Prostate gland (tissue), 2 donors: ENCODE results near the gene RBM15. TPM values are rescaled to one million over a fixed set of nuclear protein-coding genes. Genes with fewer than 3 reads are reported as not detected.

Source experiments
- DNase-seq: peaks from one replicate; pipeline ENCODE4 v3.0.0-alpha.2; 2019; ENCODE audit warnings: low spot score
- H3K27ac ChIP-seq, 2 donors: fragments of 200-600 bp; sonication (generic); 2 replicates each; pipeline ENCODE4 v1.5.1; 2017 to 2019
- H3K27me3 ChIP-seq: fragments of 200-600 bp; sonication (generic); replicated peaks from 2 replicates; pipeline ENCODE4 v1.5.1; 2019; ENCODE audit not compliant: insufficient read depth
- H3K36me3 ChIP-seq, 2 donors: fragments of 200-600 bp; sonication (generic); 1 replicate in 1 of 2; 2 replicates in 1 of 2; pipeline versions ENCODE4 v1.5.1 to v1.8.1; 2017 to 2019
- H3K4me1 ChIP-seq: fragments of 200-600 bp; sonication (generic); replicated peaks from 2 replicates; pipeline ENCODE4 v1.5.1; 2019
- H3K4me3 ChIP-seq, 2 donors: fragments of 200-600 bp; sonication (generic); 2 replicates each; pipeline ENCODE4 v1.5.1; 2017 to 2019
- H3K9me3 ChIP-seq: fragments of 200-600 bp; sonication (generic); 2 replicates; pipeline ENCODE4 v1.5.1; 2017
- POLR2A ChIP-seq: fragments of 450-650 bp; IDR thresholded peaks from one replicate; pipeline ENCODE4 v1.6.1; 2016; ENCODE audit warnings: antibody characterized with exemption, mild to moderate bottlenecking
- POLR2AphosphoS5 ChIP-seq: sonication (generic); formaldehyde crosslinking; IDR thresholded peaks from one replicate; pipeline ENCODE4 v1.6.1; 2017; ENCODE audit warnings: antibody characterized with exemption
- WGBS: methylation state at CpG from one replicate; pipeline ENCODE4 v1.1.5; 2018; 5-methylcytosine and 5-hydroxymethylcytosine counted together
- intact Hi-C: fragments of 100-400 bp; cut with DNase I; formaldehyde crosslinking; loops from one replicate; pipeline ENCODE4 v1.14.2; 2022
- total RNA-seq, 2 donors: library from RNA; depleted of rRNA; stranded (reverse); fragments of >200 nt; gene quantifications; one replicate each; pipeline ENCODE4 v1.1.0, GENCODE V29; 2016
- TF ChIP-seq, protein P1 (sequence below), 4 experiments: fragments of 200-600 bp in 2 of 4; fragments of 450-650 bp in 2 of 4; sonication (generic) in 2 of 4; IDR thresholded peaks; 1 replicate in 3 of 4; 2 replicates in 1 of 4; pipeline ENCODE4 v1.5.1; 2016 to 2019; ENCODE audit warnings: antibody characterized with exemption in 4 of 4, mild to moderate bottlenecking in 2 of 4, moderate library complexity in 2 of 4

The RBM15 gene
- total RNA-seq, 2 donors from 2014 or later, result 18.7 to 42.6 TPM

DNA sequence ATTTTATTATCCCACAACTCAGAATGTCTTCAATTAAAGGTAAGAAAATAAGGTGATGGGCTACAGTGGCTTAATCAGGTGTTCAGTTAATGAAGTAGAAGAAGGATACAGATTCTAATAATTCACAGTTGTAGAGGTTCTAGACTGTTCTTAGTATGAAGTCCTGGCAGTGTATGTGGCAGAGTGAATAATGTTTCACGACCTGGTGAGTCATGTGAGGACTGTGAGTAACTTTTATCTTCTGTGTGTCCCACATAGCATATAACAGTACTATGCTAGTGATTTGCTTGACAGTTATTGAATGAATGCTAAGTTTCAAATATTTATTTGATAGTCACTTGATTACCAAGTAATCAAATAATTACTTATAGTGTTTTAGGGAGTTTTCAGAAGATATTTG, 31.6 kb downstream of the RBM15 start:
- WGBS, result 16% methylated on average over 1 of the region's 1 CpG
- intact Hi-C loops, result no loop called here
- Histone ChIP-seq H3K4me1 (no peaks in the 10 kb centered on the region), H3K4me3 (no peak overlapping the region), H3K9me3 (no peaks in the 10 kb centered on the region), H3K27ac (no peak overlapping the region), H3K36me3 (no peaks in the 10 kb centered on the region), H3K27me3 (no peaks in the 10 kb centered on the region)
- TF ChIP-seq POLR2A (no peak), POLR2AphosphoS5 (no peak)
- TF ChIP-seq, protein P1, sequence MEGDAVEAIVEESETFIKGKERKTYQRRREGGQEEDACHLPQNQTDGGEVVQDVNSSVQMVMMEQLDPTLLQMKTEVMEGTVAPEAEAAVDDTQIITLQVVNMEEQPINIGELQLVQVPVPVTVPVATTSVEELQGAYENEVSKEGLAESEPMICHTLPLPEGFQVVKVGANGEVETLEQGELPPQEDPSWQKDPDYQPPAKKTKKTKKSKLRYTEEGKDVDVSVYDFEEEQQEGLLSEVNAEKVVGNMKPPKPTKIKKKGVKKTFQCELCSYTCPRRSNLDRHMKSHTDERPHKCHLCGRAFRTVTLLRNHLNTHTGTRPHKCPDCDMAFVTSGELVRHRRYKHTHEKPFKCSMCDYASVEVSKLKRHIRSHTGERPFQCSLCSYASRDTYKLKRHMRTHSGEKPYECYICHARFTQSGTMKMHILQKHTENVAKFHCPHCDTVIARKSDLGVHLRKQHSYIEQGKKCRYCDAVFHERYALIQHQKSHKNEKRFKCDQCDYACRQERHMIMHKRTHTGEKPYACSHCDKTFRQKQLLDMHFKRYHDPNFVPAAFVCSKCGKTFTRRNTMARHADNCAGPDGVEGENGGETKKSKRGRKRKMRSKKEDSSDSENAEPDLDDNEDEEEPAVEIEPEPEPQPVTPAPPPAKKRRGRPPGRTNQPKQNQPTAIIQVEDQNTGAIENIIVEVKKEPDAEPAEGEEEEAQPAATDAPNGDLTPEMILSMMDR (IDR thresholded peaks at IDR 0.05), result no peak
- DNase-seq, result no peak

DNA sequence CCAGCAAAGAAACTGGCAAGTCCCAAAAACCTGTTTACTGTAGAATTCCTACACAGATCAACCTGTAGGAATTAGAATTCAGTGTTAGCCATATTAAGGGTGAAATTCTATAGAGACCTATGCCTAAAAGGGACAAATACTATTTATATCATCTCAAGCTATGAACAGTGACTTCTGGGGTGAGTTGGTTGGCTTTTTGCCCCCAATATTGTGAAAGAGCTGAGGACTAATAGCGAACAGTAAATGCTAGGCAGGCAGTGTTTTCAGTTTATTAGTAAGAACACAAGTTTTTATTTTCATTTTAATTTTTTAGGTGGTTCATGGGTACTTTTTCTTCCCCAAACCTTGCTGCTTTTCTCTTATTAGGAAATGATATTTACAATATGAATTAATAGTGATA, 36.3 kb downstream of the RBM15 start:
- intact Hi-C loops, result no loop called here

DNA sequence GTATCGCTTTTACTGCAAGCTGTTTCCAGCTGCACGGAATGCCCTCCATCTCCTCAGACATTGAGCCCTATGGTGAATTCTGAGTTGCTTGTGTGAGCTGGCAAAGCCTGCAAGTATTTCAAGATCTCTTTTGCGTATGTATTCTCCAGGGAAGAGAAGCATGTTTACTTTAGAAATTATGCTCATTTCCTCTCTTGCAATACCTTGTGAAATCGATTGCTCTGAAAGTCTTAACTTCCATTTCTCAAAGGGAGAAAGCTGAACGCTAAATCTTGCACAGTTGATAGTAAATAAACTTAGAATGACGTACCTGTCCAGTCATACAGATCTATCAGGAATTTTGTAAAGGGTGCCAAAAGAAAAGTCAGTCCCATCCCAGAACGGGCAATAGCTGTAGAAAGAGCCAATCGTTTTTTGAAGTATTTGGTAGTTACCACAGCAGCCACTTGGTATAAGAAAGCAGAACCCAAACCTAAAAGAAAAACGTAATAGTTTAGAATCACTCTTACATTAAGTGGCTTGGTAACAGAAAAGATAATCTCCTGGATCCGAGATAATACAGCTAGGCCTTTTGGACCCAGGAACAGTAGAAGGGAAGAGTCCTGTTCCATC, 41.6 kb downstream of the RBM15 start:
- H3K27ac ChIP-seq, result no peak overlapping the region
- no peak for DNase-seq
- 88% methylated on average over 10 of the region's 10 CpGs for WGBS
- no peaks in the 10 kb centered on the region for H3K27me3 ChIP-seq
- H3K9me3 ChIP-seq, result no peaks in the 10 kb centered on the region
- TF ChIP-seq, protein P1 (IDR thresholded peaks at IDR 0.05), result no peak
- TF ChIP-seq POLR2AphosphoS5 (no peak), POLR2A (no peak)
- H3K4me1 ChIP-seq, result no peaks in the 10 kb centered on the region
- no peaks in the 10 kb centered on the region for H3K36me3 ChIP-seq
- no peak overlapping the region for H3K4me3 ChIP-seq
- intact Hi-C loops, result no loop called here

More for the DNA sequence above, 36.3 kb downstream of the RBM15 start:
- Histone ChIP-seq H3K27me3 (no peaks in the 10 kb centered on the region), H3K27ac (no peak overlapping the region), H3K9me3 (no peaks in the 10 kb centered on the region), H3K36me3 (no peaks in the 10 kb centered on the region), H3K4me1 (no peaks in the 10 kb centered on the region), H3K4me3 (no peak overlapping the region)
- no peak for TF ChIP-seq POLR2AphosphoS5
- TF ChIP-seq, protein P1 (IDR thresholded peaks at IDR 0.05), result no peak
- no peak for TF ChIP-seq POLR2A
- no peak for DNase-seq
- WGBS, result 91% methylated on average over 1 of the region's 1 CpG

DNA sequence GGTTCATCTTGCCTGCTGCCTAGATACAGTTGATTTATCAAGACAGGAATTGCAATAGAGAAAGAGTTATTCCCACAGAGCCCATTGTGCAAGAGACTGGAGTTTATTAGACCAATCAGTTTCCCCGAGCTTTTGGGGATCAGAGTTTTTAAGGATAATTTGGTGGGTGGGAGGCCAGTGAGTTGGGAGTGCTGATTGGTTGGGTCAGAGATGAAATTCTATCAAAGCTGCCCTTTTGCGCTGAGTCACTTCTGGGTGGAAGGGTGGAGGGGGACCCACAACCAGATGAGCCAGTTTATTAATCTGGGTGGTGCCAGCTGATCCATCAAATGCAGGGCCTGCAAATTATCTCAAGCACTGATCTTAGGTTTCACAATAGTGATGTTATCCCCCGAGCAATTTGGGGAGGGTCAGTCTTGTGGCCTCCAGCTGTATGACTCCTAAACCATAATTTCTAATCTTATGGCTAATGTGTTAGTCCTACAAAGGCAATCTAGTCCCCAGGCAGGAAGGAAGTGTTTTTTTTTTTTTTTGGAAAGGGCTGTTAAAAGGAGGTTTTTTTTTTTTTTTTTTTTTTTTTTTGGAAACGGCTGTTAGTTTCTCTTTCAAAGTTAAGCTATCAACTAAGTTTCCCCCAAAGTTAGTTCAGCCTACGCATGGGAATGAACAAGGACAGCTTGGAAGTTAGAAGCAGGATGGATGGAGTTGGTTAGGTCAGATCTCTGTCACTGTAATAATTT, 44.2 kb downstream of the RBM15 start:
- DNase-seq, result no peak
- 63% methylated on average over 5 of the region's 5 CpGs for WGBS
- Histone ChIP-seq H3K9me3 (no peaks in the 10 kb centered on the region), H3K27me3 (no peaks in the 10 kb centered on the region), H3K36me3 (no peaks in the 10 kb centered on the region), H3K27ac (no peak overlapping the region), H3K4me1 (no peaks in the 10 kb centered on the region), H3K4me3 (no peak overlapping the region)
- intact Hi-C loops, result no loop called here
- TF ChIP-seq, protein P1 (IDR thresholded peaks at IDR 0.05), result no peak
- TF ChIP-seq POLR2AphosphoS5 (no peak), POLR2A (no peak)
